GM23338 (cell line): ENCODE measurements around the gene MAG. TPM values are rescaled to one million over a fixed set of nuclear protein-coding genes. Genes with fewer than 3 reads are reported as not detected.
A peak's percentile ranks its signal among the peaks of the same experiment; 100 is the strongest.

Source experiments
- ATAC-seq: fragments of 200-7000 bp; cut with Tn5 transposase; 3 replicates; pipeline ENCODE4 v1.9.1; 2020
- DNase-seq: peaks from one replicate; pipeline ENCODE4 v3.0.0-alpha.2; 2015; ENCODE audit warnings: low spot score
- H2AFZ ChIP-seq: fragments of 200-600 bp; sonication (generic); 2 replicates; pipeline ENCODE4 v1.8.0; 2016; ENCODE audit warnings: antibody characterized with exemption, mild to moderate bottlenecking, moderate library complexity
- H3F3A ChIP-seq: fragments of 200-600 bp; sonication (generic); replicated peaks from 2 replicates; pipeline ENCODE4 v1.8.0; 2017; ENCODE audit warnings: antibody characterized with exemption, mixed run types, low read depth
- H3K27ac ChIP-seq: fragments of 200-600 bp; sonication (generic); 2 replicates; pipeline ENCODE4 v1.6.1; 2016; ENCODE audit warnings: low read depth
- H3K27me3 ChIP-seq: fragments of 200-600 bp; sonication (generic); 2 replicates; pipeline ENCODE4 v1.8.0; 2016; ENCODE audit warnings: mild to moderate bottlenecking, mixed run types, moderate library complexity; ENCODE audit not compliant: insufficient read depth
- H3K36me3 ChIP-seq: fragments of 200-600 bp; sonication (generic); 2 replicates; pipeline ENCODE4 v1.8.0; 2016; ENCODE audit warnings: mild to moderate bottlenecking; ENCODE audit not compliant: insufficient read depth
- H3K4me1 ChIP-seq: fragments of 200-600 bp; sonication (generic); 2 replicates; pipeline ENCODE4 v1.8.0; 2016; ENCODE audit warnings: mild to moderate bottlenecking, moderate library complexity; ENCODE audit not compliant: insufficient read depth
- H3K4me2 ChIP-seq: fragments of 200-600 bp; sonication (generic); 2 replicates; pipeline ENCODE4 v1.7.1; 2017; ENCODE audit warnings: mixed run types
- H3K4me3 ChIP-seq: fragments of 200-600 bp; sonication (generic); 2 replicates; pipeline ENCODE4 v1.6.1; 2016; ENCODE audit warnings: mixed run types
- H3K79me2 ChIP-seq: fragments of 200-600 bp; sonication (generic); replicated peaks from 2 replicates; pipeline ENCODE4 v1.8.0; 2017; ENCODE audit warnings: mild to moderate bottlenecking; ENCODE audit not compliant: insufficient read depth
- H3K9me2 ChIP-seq: fragments of 200-600 bp; sonication (generic); 2 replicates; pipeline ENCODE4 v1.8.0; 2017; ENCODE audit not compliant: insufficient read depth
- H4K20me1 ChIP-seq: fragments of 200-600 bp; sonication (generic); replicated peaks from 2 replicates; pipeline ENCODE4 v1.8.0; 2017; ENCODE audit warnings: mild to moderate bottlenecking; ENCODE audit not compliant: insufficient read depth
- H3K27ac Mint-ChIP-seq: 2 replicates; pipeline ENCODE4 v1.8.0; 2020; ENCODE audit warnings: inconsistent platforms, mild to moderate bottlenecking, moderate library complexity, mixed read lengths
- H3K27me3 Mint-ChIP-seq: 3 replicates; pipeline ENCODE4 v1.8.0; 2022; ENCODE audit warnings: low read depth, mild to moderate bottlenecking, moderate library complexity, mixed read lengths, inconsistent platforms; ENCODE audit not compliant: insufficient read depth, poor library complexity
- H3K36me3 Mint-ChIP-seq: 3 replicates; pipeline ENCODE4 v1.8.0; 2021; ENCODE audit warnings: low read depth, mild to moderate bottlenecking, inconsistent platforms, moderate library complexity, mixed read lengths
- H3K4me1 Mint-ChIP-seq: 3 replicates; pipeline ENCODE4 v1.8.0; 2020; ENCODE audit warnings: mild to moderate bottlenecking, inconsistent platforms, mixed read lengths
- H3K4me3 Mint-ChIP-seq: 3 replicates; pipeline ENCODE4 v1.8.0; 2021; ENCODE audit warnings: moderate library complexity, mild to moderate bottlenecking, inconsistent platforms, mixed read lengths
- H3K9me3 Mint-ChIP-seq: 3 replicates; pipeline ENCODE4 v1.8.0; 2020; ENCODE audit warnings: moderate library complexity, mild to moderate bottlenecking, inconsistent platforms, mixed read lengths
- EZH2phosphoT487 ChIP-seq: fragments of 200-600 bp; sonication (generic); IDR thresholded peaks from one replicate; pipeline ENCODE4 v1.8.1; 2018; ENCODE audit warnings: antibody characterized with exemption; ENCODE audit not compliant: unreplicated experiment
- JUNB ChIP-seq: IDR thresholded peaks from one replicate; pipeline ENCODE4 v1.6.1; 2016; ENCODE audit warnings: antibody characterized with exemption; ENCODE audit not compliant: unreplicated experiment
- NANOG ChIP-seq: IDR thresholded peaks from 2 replicates; pipeline ENCODE4 v1.6.1; 2016; ENCODE audit warnings: antibody characterized with exemption, borderline replicate concordance
- STAT1 ChIP-seq: IDR thresholded peaks from one replicate; pipeline ENCODE4 v1.6.1; 2016; ENCODE audit warnings: antibody characterized with exemption; ENCODE audit not compliant: unreplicated experiment
- ZNF331 ChIP-seq: fragments of 250-450 bp; sonication (Bioruptor Pico); IDR thresholded peaks from 2 replicates; pipeline ENCODE4 v1.5.0; 2020; ENCODE audit warnings: low read depth, mild to moderate bottlenecking, moderate library complexity
- polyA plus RNA-seq: library from polyadenylated mRNA; unstranded; fragments of >200 nt; fragmentation: Nextera tagmentation; extraction: Ambion mirVana; gene quantifications from 2 replicates; pipeline ENCODE4 v1.2.1, GENCODE V29; 2016
- total RNA-seq: library from RNA; depleted of rRNA; stranded (reverse); fragments of >200 nt; shearing (Covaris generic); gene quantifications from 2 replicates; pipeline ENCODE4 v1.2.3, GENCODE V29; 2014
- TF ChIP-seq, protein P1 (sequence below): IDR thresholded peaks from one replicate; pipeline ENCODE4 v1.6.1; 2018; ENCODE audit warnings: antibody characterized with exemption; ENCODE audit not compliant: unreplicated experiment

The MAG gene
- total and polyA plus RNA-seq, 2 experiments from 2014 or later = 0.61 to 1.3 TPM

DNA sequence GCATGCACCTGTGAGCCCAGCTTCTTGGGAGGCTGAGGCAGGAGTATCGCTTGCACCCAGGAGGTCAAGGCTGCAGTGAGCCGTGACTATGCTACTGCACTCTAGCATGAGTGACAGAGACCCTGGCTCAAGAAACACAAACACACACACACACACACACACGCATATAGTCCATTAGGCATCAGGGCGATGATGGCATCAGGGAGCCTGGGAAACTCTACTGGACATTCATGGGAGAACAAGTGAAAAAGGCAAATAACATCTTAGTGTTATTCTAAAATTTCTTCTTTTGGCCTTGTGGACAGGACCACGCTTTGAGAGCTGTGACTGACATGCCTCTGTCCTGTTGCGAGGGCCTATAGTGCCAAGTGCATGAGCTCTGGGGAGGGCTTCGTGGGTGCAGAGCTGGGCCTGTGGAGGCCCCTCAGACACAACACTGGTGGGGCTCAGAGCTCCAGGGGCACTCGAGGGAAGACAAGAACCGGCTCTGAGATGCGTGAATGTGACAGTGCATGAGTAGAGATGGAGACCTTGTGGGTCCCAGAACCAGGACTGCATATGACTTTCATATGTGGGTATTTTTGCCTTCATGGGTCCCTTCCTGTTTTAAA is 31.2 kb upstream of the MAG start:
- H3K4me3 Mint-ChIP-seq = no peak overlapping the region
- Histone ChIP-seq H2AFZ (no peak overlapping the region), H3K79me2 (peaks cover 12% of the 10 kb centered on the region), H4K20me1 (peaks cover 21% of the 10 kb centered on the region), H3K36me3 (peaks cover 8% of the 10 kb centered on the region; the same call in 1 of the 2 replicates), H3K9me2 (no peaks in the 10 kb centered on the region), H3K4me3 (no peak overlapping the region), H3K4me1 (no peaks in the 10 kb centered on the region), H3K27ac (no peak overlapping the region), H3F3A (peaks cover 7% of the 10 kb centered on the region), H3K27me3 (no peaks in the 10 kb centered on the region), H3K4me2 (no peak overlapping the region)
- H3K4me1 Mint-ChIP-seq = peaks cover 6% of the 10 kb centered on the region; the same call in 2 of the 3 replicates
- DNase-seq = no peak
- H3K36me3 Mint-ChIP-seq = peaks cover 79% of the 10 kb centered on the region
- peak overlapping the region; percentile 36; the same call in 1 of the 2 replicates for H3K27ac Mint-ChIP-seq
- TF ChIP-seq STAT1 = no peak
- no peaks in the 10 kb centered on the region for H3K9me3 Mint-ChIP-seq
- H3K27me3 Mint-ChIP-seq = peaks cover 34% of the 10 kb centered on the region
- no peak for ATAC-seq

DNA sequence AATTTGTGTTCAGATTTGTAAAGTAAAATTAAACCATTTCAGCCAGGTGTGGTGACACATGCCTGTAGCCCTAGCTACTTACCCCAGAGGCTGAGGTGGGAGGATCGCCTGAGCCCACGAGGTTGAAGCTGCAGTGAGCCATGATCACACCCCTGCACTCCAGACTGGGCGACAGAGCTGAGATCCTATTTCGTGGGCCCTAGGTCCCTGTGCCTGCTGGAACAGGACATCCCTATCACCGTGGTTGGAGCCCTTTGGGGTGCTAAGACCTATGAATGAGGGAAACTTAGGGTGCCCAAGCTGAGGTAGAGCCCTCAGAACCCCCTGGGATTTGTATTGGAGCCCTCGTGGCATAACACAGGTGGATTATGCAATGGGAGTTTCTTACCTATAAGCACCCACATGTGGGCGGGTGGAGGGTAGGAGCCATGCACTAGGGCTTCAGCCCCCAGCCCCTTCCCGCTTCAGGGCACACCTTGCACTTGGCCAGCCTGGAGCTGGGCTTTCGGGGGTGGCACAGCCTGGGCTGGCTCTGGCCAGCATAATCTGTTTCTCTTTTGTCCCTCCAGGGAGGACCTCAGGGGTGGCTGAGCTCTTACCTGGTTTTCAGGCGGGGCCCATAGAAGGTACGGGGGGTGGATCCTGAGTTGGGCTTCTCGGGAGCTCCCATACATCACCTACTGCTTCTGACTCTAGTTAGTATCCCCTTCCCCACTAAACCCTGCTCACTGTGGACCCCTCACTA is 30.4 kb upstream of the MAG start:
- Mint-ChIP-seq H3K4me1 (peaks cover 11% of the 10 kb centered on the region; the same call in 2 of the 3 replicates), H3K36me3 (peaks cover 81% of the 10 kb centered on the region)

DNA sequence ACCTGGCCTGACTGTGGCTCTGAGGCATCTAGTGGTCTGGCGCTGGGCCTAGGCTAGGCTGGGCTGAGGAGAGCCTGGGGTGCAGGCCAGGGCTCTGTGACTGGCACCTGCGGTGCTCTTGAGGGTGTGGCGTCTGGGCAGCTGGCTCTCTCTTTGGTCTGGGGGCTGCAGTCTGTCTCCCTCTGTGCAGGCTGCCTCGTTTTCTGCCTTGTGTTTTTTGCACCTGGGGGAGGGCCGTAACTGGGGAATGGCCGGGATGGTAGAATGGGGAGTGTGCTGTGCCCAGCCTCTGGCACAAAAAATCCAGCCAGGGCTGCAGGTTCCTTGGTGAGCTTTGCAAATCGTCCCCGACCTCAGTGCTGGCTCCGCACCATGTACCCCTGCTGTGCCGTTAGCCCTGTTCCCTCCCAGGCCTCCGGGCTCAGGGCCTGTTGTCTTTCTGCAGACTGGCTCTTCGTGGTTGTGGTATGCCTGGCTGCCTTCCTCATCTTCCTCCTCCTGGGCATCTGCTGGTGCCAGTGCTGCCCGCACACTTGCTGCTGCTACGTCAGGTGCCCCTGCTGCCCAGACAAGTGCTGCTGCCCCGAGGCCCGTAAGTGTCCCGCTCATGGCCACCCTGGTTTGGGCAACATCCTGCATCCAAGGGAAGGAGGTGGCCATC is 29.7 kb upstream of the MAG start:
- DNase-seq (no peak), ATAC-seq (peak; percentile 4)
- H3K4me1 Mint-ChIP-seq = peaks cover 11% of the 10 kb centered on the region; the same call in 2 of the 3 replicates
- no peak overlapping the region for H3K4me3 ChIP-seq
- no peak overlapping the region for H3K27ac Mint-ChIP-seq
- no peaks in the 10 kb centered on the region for H3K27me3 ChIP-seq
- no peaks in the 10 kb centered on the region for H3K9me3 Mint-ChIP-seq
- H3K27ac ChIP-seq = no peak overlapping the region
- peaks cover 8% of the 10 kb centered on the region; the same call in 1 of the 2 replicates for H3K36me3 ChIP-seq
- no peaks in the 10 kb centered on the region for H3K4me1 ChIP-seq
- peaks cover 10% of the 10 kb centered on the region for H3F3A ChIP-seq
- H3K79me2 ChIP-seq = peaks cover 3% of the 10 kb centered on the region; the same call in 1 of the 2 replicates
- no peaks in the 10 kb centered on the region for H3K9me2 ChIP-seq
- peaks cover 40% of the 10 kb centered on the region for H3K27me3 Mint-ChIP-seq
- H2AFZ ChIP-seq = no peak overlapping the region
- no peak overlapping the region for H3K4me3 Mint-ChIP-seq
- H4K20me1 ChIP-seq = peaks cover 22% of the 10 kb centered on the region
- peaks cover 76% of the 10 kb centered on the region for H3K36me3 Mint-ChIP-seq
- no peak overlapping the region for H3K4me2 ChIP-seq
- no peak for TF ChIP-seq ZNF331 (CRISPR knock-in tag)
- TF ChIP-seq JUNB = no peak
- TF ChIP-seq, protein P1, sequence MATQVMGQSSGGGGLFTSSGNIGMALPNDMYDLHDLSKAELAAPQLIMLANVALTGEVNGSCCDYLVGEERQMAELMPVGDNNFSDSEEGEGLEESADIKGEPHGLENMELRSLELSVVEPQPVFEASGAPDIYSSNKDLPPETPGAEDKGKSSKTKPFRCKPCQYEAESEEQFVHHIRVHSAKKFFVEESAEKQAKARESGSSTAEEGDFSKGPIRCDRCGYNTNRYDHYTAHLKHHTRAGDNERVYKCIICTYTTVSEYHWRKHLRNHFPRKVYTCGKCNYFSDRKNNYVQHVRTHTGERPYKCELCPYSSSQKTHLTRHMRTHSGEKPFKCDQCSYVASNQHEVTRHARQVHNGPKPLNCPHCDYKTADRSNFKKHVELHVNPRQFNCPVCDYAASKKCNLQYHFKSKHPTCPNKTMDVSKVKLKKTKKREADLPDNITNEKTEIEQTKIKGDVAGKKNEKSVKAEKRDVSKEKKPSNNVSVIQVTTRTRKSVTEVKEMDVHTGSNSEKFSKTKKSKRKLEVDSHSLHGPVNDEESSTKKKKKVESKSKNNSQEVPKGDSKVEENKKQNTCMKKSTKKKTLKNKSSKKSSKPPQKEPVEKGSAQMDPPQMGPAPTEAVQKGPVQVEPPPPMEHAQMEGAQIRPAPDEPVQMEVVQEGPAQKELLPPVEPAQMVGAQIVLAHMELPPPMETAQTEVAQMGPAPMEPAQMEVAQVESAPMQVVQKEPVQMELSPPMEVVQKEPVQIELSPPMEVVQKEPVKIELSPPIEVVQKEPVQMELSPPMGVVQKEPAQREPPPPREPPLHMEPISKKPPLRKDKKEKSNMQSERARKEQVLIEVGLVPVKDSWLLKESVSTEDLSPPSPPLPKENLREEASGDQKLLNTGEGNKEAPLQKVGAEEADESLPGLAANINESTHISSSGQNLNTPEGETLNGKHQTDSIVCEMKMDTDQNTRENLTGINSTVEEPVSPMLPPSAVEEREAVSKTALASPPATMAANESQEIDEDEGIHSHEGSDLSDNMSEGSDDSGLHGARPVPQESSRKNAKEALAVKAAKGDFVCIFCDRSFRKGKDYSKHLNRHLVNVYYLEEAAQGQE = no peak
- no peak for TF ChIP-seq EZH2phosphoT487

More for the DNA sequence above, 30.4 kb upstream of the MAG start:
- no peak for DNase-seq
- Mint-ChIP-seq H3K27ac (0 out of 2 replicates have a peak overlapping the region, but pooled peaks have one; percentile 36), H3K9me3 (no peaks in the 10 kb centered on the region), H3K4me3 (no peak overlapping the region), H3K27me3 (peaks cover 39% of the 10 kb centered on the region)
- peaks cover 8% of the 10 kb centered on the region; the same call in 1 of the 2 replicates for H3K36me3 ChIP-seq
- no peak for TF ChIP-seq NANOG
- TF ChIP-seq JUNB = no peak
- no peak for ATAC-seq
- H3K27me3 ChIP-seq = no peaks in the 10 kb centered on the region
- peaks cover 10% of the 10 kb centered on the region for H3F3A ChIP-seq
- H2AFZ ChIP-seq = no peak overlapping the region
- H3K79me2 ChIP-seq = peaks cover 5% of the 10 kb centered on the region
- H3K4me3 ChIP-seq = no peak overlapping the region
- H3K9me2 ChIP-seq = no peaks in the 10 kb centered on the region
- no peaks in the 10 kb centered on the region for H3K4me1 ChIP-seq
- no peak overlapping the region for H3K27ac ChIP-seq
- no peak overlapping the region for H3K4me2 ChIP-seq
- peaks cover 22% of the 10 kb centered on the region for H4K20me1 ChIP-seq
